ENCODE measurements around the gene DGCR2. TPM values are rescaled to one million over a fixed set of nuclear protein-coding genes. Genes with fewer than 3 reads are reported as not detected.

Gene DGCR2
- total and polyA plus RNA-seq, 2 of the 4 experiments (the other 2 are of a cell fraction): 17.2 to 35.4 TPM

DNA sequence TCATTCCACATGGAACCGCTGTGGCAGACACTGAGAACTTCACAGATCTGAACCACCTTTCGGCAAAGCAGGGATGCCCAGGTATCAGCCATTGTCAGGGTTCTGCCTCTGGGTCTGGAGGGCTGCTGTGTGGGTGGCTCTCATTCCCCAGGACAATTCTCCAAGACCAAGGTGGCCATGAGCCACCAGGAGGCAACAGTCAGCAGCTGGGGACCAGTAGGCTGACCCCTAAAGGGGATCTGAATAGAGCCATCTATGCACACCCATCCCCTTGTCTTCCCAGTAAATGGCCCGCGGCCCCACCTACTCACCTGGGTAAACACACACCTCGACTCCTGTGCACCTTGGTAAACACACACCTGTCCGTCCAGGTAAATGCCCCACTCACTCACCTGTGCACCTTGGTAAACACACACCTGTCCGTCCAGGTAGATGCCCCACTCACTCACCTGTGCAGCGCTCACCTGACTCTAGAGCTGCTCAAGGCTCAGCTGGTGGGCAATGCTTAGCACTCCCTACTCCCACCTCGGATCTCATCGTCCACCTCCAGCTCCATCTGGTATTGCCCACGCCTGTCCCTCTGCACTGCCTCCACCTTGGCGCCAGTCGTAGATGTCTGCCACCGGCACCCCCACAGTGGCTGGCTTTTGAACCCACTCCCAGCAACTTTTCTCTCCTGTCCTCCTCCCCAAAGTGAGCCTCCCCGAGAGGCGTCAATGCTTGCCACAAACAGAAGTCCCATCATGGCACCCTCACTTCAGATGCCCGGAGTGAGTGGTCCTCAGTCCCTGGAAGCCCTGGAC lies 46.1 kb upstream of the DGCR2 start:
- no peak overlapping the region for H3K18ac ChIP-seq (ENCODE audit: low read depth, low read length)
- dilution Hi-C loops (cut with HindIII; ENCODE audit: low sequenced_read_pairs, unreplicated experiment): no loop called here
- in situ Hi-C loops (cut with MboI; ENCODE audit: low sequenced_read_pairs): no loop called here
- DNase-seq (no peak), ATAC-seq (ENCODE audit: low read depth) (no peak)
- H2AK9ac ChIP-seq (replicated peaks; ENCODE audit: low read depth, low read length, poor library complexity): peak overlapping the region; percentile 42
- no peak overlapping the region for H3K4ac ChIP-seq (ENCODE audit: low read depth, low read length)
- no TSS peak for BruUV-seq (replicated peaks)
- H3K36me3 ChIP-seq (ENCODE audit: control insufficient read depth, insufficient read depth, low read length): no peaks in the 10 kb centered on the region
- no peak overlapping the region for H3K27ac ChIP-seq (ENCODE audit: insufficient read depth, low read length)
- no peak overlapping the region for H3K9ac ChIP-seq (ENCODE audit: low read depth, low read length)
- H2BK15ac ChIP-seq (ENCODE audit: low read depth, low read length): no peak overlapping the region
- no peak overlapping the region for H4K5ac ChIP-seq (ENCODE audit: low read depth, low read length)
- H4K91ac ChIP-seq (ENCODE audit: insufficient read depth, low read depth, low read length): no peak overlapping the region
- H4K8ac ChIP-seq (ENCODE audit: low read depth in 2 of 2, low read length in 2 of 2): no peak overlapping the region
- peaks cover 16% of the 10 kb centered on the region for H3K4me1 ChIP-seq (ENCODE audit: control insufficient read depth, insufficient read depth, low read length)
- H3K27me3 ChIP-seq (ENCODE audit: control insufficient read depth, insufficient read depth, low read length): peaks cover 33% of the 10 kb centered on the region
- no peak overlapping the region for H2BK20ac ChIP-seq (ENCODE audit: low read depth, low read length)
- POLR2A ChIA-PET (ENCODE audit: unreplicated experiment): no interaction called here
- H2AK5ac ChIP-seq (ENCODE audit: low read depth, low read length): no peak overlapping the region
- CTCF ChIA-PET: no interaction called here
- no peak overlapping the region for H3K4me3 ChIP-seq (ENCODE audit: insufficient read depth, low read depth, low read length)
- intact Hi-C loops (cut with micrococcal nuclease): no loop called here
- H4K20me1 ChIP-seq (ENCODE audit: insufficient read depth, low read length): no peaks in the 10 kb centered on the region
- H3K23ac ChIP-seq (ENCODE audit: low read depth, low read length): no peak overlapping the region
- H2AFZ ChIP-seq (replicated peaks; ENCODE audit: low read length, poor library complexity): peak overlapping the region; percentile 58
- WGBS, 2 experiments (ENCODE audit: extremely low coverage in 2 of 2, insufficient read length in 1 of 2): 73% methylated on average over 9 of the region's 17 CpGs; no CpG with 5 or more reads in 1 of the 2 experiments
- H3K9me3 ChIP-seq (ENCODE audit: control insufficient read depth, insufficient read depth, low read length): no peaks in the 10 kb centered on the region
- no peak overlapping the region for H3K14ac ChIP-seq (replicated peaks; ENCODE audit: low read depth, low read length)
- TF ChIP-seq POLR2A (IDR thresholded peaks at IDR 0.05; ENCODE audit: low read depth, low read length) (no peak), SMC3 (IDR thresholded peaks at IDR 0.05; ENCODE audit: low read depth, low read length) (no peak), CEBPB (IDR thresholded peaks at IDR 0.05; ENCODE audit: low read depth, low read length) (no peak), RAD21 (IDR thresholded peaks at IDR 0.05; ENCODE audit: low read length) (no peak)
- H2BK120ac ChIP-seq (ENCODE audit: low read depth, low read length): no peak overlapping the region
- H3K56ac ChIP-seq (ENCODE audit: extremely low read depth, insufficient read depth, low read length): no peak overlapping the region
- no peak overlapping the region for H3K4me2 ChIP-seq (ENCODE audit: low read depth, low read length)
- peaks cover 8 to 28% of the 10 kb centered on the region in 2 experiments for H3K79me1 ChIP-seq (ENCODE audit: low read depth in 1 of 2, low read length in 2 of 2)
- H2BK5ac ChIP-seq (ENCODE audit: low read depth, low read length, poor library complexity, severe bottlenecking): no peak overlapping the region
- H3K9me1 ChIP-seq (ENCODE audit: insufficient read depth, low read length): peaks cover 16% of the 10 kb centered on the region

Measured in IMR-90 (cell line).